ENCODE data around the gene C12orf42.

C12orf42 gene

GRCh38 chr12:103313894-103314293, 181.9 kb downstream of the C12orf42 start:
- ATAC-seq (peak; percentile 57), DNase-seq (no peak)
- Mint-ChIP-seq H3K9me3 (peaks cover 13% of the 10 kb centered on the region), H3K36me3 (ENCODE audit: low read depth) (peaks cover 8% of the 10 kb centered on the region), H3K4me1 (peaks cover 6% of the 10 kb centered on the region), H3K4me3 (no peak overlapping the region), H3K27me3 (no peaks in the 10 kb centered on the region), H3K27ac (no peak overlapping the region)

- DNase-seq: no peak
- Mint-ChIP-seq H3K9me3 (peaks cover 13% of the 10 kb centered on the region), H3K4me3 (no peak overlapping the region), H3K27me3 (no peaks in the 10 kb centered on the region), H3K27ac (no peak overlapping the region), H3K36me3 (ENCODE audit: low read depth) (peaks cover 8% of the 10 kb centered on the region), H3K4me1 (peaks cover 6% of the 10 kb centered on the region)
- no peak for ATAC-seq
Observed at GRCh38 chr12:103312742-103313354, 182.9 kb downstream of the C12orf42 start.

GRCh38 chr12:103310546-103311270, 185.1 kb downstream of the C12orf42 start:
- no peak for DNase-seq

GRCh38 chr12:103308396-103308795, 187.4 kb downstream of the C12orf42 start:
- Mint-ChIP-seq H3K9me3 (no peaks in the 10 kb centered on the region), H3K27me3 (no peaks in the 10 kb centered on the region), H3K4me3 (no peak overlapping the region), H3K36me3 (ENCODE audit: low read depth) (no peaks in the 10 kb centered on the region), H3K4me1 (no peaks in the 10 kb centered on the region), H3K27ac (no peak overlapping the region)
- ATAC-seq (no peak), DNase-seq (no peak)

More at GRCh38 chr12:103310546-103311270, 185.1 kb downstream of the C12orf42 start:
- Mint-ChIP-seq H3K4me3 (no peak overlapping the region), H3K36me3 (ENCODE audit: low read depth) (peaks cover 5% of the 10 kb centered on the region), H3K27me3 (no peaks in the 10 kb centered on the region), H3K4me1 (peaks cover 6% of the 10 kb centered on the region), H3K9me3 (peaks cover 5% of the 10 kb centered on the region), H3K27ac (no peak overlapping the region)
- ATAC-seq: no peak

- Mint-ChIP-seq H3K27me3 (peaks cover 5% of the 10 kb centered on the region), H3K9me3 (no peaks in the 10 kb centered on the region), H3K36me3 (ENCODE audit: low read depth) (no peaks in the 10 kb centered on the region), H3K4me1 (no peaks in the 10 kb centered on the region), H3K27ac (no peak overlapping the region), H3K4me3 (no peak overlapping the region)
- ATAC-seq (no peak), DNase-seq (no peak)
Observed at GRCh38 chr12:103303484-103303883, 192.3 kb downstream of the C12orf42 start.

GRCh38 chr12:103301642-103302591, 193.9 kb downstream of the C12orf42 start:
- H3K36me3 Mint-ChIP-seq (ENCODE audit: low read depth): peaks cover 3% of the 10 kb centered on the region
- H3K27ac Mint-ChIP-seq: no peak overlapping the region
- H3K4me1 Mint-ChIP-seq: no peaks in the 10 kb centered on the region
- no peaks in the 10 kb centered on the region for H3K9me3 Mint-ChIP-seq
- ATAC-seq (no peak), DNase-seq (no peak)
- peaks cover 5% of the 10 kb centered on the region for H3K27me3 Mint-ChIP-seq
- no peak overlapping the region for H3K4me3 Mint-ChIP-seq

GRCh38 chr12:103288016-103288415, 207.8 kb downstream of the C12orf42 start:
- H3K36me3 Mint-ChIP-seq (ENCODE audit: low read depth): peaks cover 2% of the 10 kb centered on the region
- ATAC-seq: no peak
- no peak for DNase-seq
- no peaks in the 10 kb centered on the region for H3K27me3 Mint-ChIP-seq
- H3K4me3 Mint-ChIP-seq: no peak overlapping the region
- H3K9me3 Mint-ChIP-seq: peaks cover 24% of the 10 kb centered on the region
- no peaks in the 10 kb centered on the region for H3K4me1 Mint-ChIP-seq
- no peak overlapping the region for H3K27ac Mint-ChIP-seq

GRCh38 chr12:103282124-103282523, 213.6 kb downstream of the C12orf42 start:
- H3K27ac Mint-ChIP-seq: no peak overlapping the region
- no peak overlapping the region for H3K4me3 Mint-ChIP-seq
- ATAC-seq (no peak), DNase-seq (no peak)
- H3K4me1 Mint-ChIP-seq: peaks cover 17% of the 10 kb centered on the region
- H3K9me3 Mint-ChIP-seq: peaks cover 4% of the 10 kb centered on the region
- H3K27me3 Mint-ChIP-seq: no peaks in the 10 kb centered on the region
- H3K36me3 Mint-ChIP-seq (ENCODE audit: low read depth): no peaks in the 10 kb centered on the region

GRCh38 chr12:103279444-103279843, 216.3 kb downstream of the C12orf42 start:
- Mint-ChIP-seq H3K36me3 (ENCODE audit: low read depth) (no peaks in the 10 kb centered on the region), H3K4me1 (peaks cover 17% of the 10 kb centered on the region), H3K9me3 (no peaks in the 10 kb centered on the region), H3K27me3 (no peaks in the 10 kb centered on the region), H3K4me3 (no peak overlapping the region), H3K27ac (no peak overlapping the region)
- DNase-seq (no peak), ATAC-seq (peak; percentile 76)

- ATAC-seq (no peak), DNase-seq (no peak)
- no peaks in the 10 kb centered on the region for H3K27me3 Mint-ChIP-seq
- no peaks in the 10 kb centered on the region for H3K36me3 Mint-ChIP-seq (ENCODE audit: low read depth)
- peaks cover 17% of the 10 kb centered on the region for H3K4me1 Mint-ChIP-seq
- H3K9me3 Mint-ChIP-seq: no peaks in the 10 kb centered on the region
- no peak overlapping the region for H3K27ac Mint-ChIP-seq
- no peak overlapping the region for H3K4me3 Mint-ChIP-seq
Observed at GRCh38 chr12:103278329-103278728, 217.4 kb downstream of the C12orf42 start.

GRCh38 chr12:103273645-103274044, 222.1 kb downstream of the C12orf42 start:
- H3K27me3 Mint-ChIP-seq: no peaks in the 10 kb centered on the region
- H3K4me1 Mint-ChIP-seq: peaks cover 15% of the 10 kb centered on the region
- H3K27ac Mint-ChIP-seq: no peak overlapping the region
- DNase-seq (no peak), ATAC-seq (no peak)
- H3K9me3 Mint-ChIP-seq: no peaks in the 10 kb centered on the region
- H3K36me3 Mint-ChIP-seq (ENCODE audit: low read depth): no peaks in the 10 kb centered on the region
- no peak overlapping the region for H3K4me3 Mint-ChIP-seq

- DNase-seq (no peak), ATAC-seq (no peak)
- no peak overlapping the region for H3K4me3 Mint-ChIP-seq
- H3K4me1 Mint-ChIP-seq: peaks cover 10% of the 10 kb centered on the region
- no peak overlapping the region for H3K27ac Mint-ChIP-seq
- no peaks in the 10 kb centered on the region for H3K27me3 Mint-ChIP-seq
- no peaks in the 10 kb centered on the region for H3K9me3 Mint-ChIP-seq
- no peaks in the 10 kb centered on the region for H3K36me3 Mint-ChIP-seq (ENCODE audit: low read depth)
Observed at GRCh38 chr12:103272949-103273348, 222.8 kb downstream of the C12orf42 start.

- no peak overlapping the region for H3K4me3 Mint-ChIP-seq
- no peak overlapping the region for H3K27ac Mint-ChIP-seq
- H3K27me3 Mint-ChIP-seq: no peaks in the 10 kb centered on the region
Observed at GRCh38 chr12:103269946-103270345, 225.8 kb downstream of the C12orf42 start.

GRCh38 chr12:103268831-103269514, 226.8 kb downstream of the C12orf42 start:
- Mint-ChIP-seq H3K27me3 (no peaks in the 10 kb centered on the region), H3K9me3 (no peaks in the 10 kb centered on the region), H3K4me3 (no peak overlapping the region), H3K36me3 (ENCODE audit: low read depth) (no peaks in the 10 kb centered on the region), H3K4me1 (peaks cover 10% of the 10 kb centered on the region), H3K27ac (no peak overlapping the region)
- ATAC-seq: no peak
- DNase-seq: no peak

More at GRCh38 chr12:103269946-103270345, 225.8 kb downstream of the C12orf42 start:
- H3K9me3 Mint-ChIP-seq: no peaks in the 10 kb centered on the region
- DNase-seq: no peak
- peaks cover 10% of the 10 kb centered on the region for H3K4me1 Mint-ChIP-seq
- no peaks in the 10 kb centered on the region for H3K36me3 Mint-ChIP-seq (ENCODE audit: low read depth)
- no peak for ATAC-seq

Measured in activated naive CD8-positive, alpha-beta T cell treated with anti-CD3 and anti-CD28 coated beads, Interleukin-2, amount 50 U/mL, for 24 hours (primary cell).